Stomach (tissue), 4 donors: Measurements from ENCODE around the gene SLC39A1.

ENCODE experiments used
- EP300 ChIP-seq: sonication (generic); formaldehyde crosslinking; IDR thresholded peaks from one replicate; pipeline ENCODE4 v1.6.1; 2017; ENCODE audit warnings: antibody characterized with exemption
- TF ChIP-seq, protein P1 (sequence below), 7 experiments: fragments of 450-650 bp in 4 of 7; fragments of 200-600 bp in 3 of 7; sonication (generic) in 3 of 7; IDR thresholded peaks; one replicate each; pipeline ENCODE4 v1.5.1; 2016 to 2019; ENCODE audit warnings: antibody characterized with exemption in 7 of 7, control low read depth in 2 of 7, mild to moderate bottlenecking in 1 of 7

DNA sequence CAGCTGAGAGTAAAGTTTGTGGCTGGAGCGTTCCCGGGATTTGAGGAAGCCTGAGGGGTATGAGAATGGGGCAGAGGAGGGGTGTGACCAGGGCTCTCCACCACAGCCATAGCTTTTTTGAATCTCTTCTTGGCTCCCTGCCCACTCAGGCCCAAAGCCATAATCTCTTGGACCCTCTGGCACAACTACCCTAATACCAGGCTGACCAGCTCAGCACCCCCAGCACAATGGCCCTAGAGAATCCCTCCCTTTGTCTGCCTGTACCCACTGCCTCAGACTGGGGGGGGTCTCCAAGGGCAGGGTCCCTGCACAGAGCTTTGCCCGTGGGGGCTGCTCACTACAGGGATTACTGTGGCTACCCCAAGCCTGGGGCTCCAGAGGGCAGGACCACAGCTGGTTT, 24.3 kb downstream of the SLC39A1 start:
- TF ChIP-seq, protein P1, sequence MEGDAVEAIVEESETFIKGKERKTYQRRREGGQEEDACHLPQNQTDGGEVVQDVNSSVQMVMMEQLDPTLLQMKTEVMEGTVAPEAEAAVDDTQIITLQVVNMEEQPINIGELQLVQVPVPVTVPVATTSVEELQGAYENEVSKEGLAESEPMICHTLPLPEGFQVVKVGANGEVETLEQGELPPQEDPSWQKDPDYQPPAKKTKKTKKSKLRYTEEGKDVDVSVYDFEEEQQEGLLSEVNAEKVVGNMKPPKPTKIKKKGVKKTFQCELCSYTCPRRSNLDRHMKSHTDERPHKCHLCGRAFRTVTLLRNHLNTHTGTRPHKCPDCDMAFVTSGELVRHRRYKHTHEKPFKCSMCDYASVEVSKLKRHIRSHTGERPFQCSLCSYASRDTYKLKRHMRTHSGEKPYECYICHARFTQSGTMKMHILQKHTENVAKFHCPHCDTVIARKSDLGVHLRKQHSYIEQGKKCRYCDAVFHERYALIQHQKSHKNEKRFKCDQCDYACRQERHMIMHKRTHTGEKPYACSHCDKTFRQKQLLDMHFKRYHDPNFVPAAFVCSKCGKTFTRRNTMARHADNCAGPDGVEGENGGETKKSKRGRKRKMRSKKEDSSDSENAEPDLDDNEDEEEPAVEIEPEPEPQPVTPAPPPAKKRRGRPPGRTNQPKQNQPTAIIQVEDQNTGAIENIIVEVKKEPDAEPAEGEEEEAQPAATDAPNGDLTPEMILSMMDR (IDR thresholded peaks at IDR 0.05), result no peak
- no peak for TF ChIP-seq EP300
